ENCODE data around the gene TIGAR. TPM values are rescaled to one million over a fixed set of nuclear protein-coding genes. Genes with fewer than 3 reads are reported as not detected.

The TIGAR gene
- total and polyA plus RNA-seq, 3 experiments from 2014 or later, result 4.2 to 29.6 (median 22.8) TPM

GRCh38 chr12:4322726-4323125, 1.7 kb downstream of the TIGAR start:
- Histone ChIP-seq H3K36me3 (ENCODE audit: insufficient read depth, low read length) (no peaks in the 10 kb centered on the region), H3K4me1 (ENCODE audit: insufficient read depth, low read length) (peaks cover 20% of the 10 kb centered on the region), H3K27ac (ENCODE audit: low read depth, low read length) (no peak overlapping the region), H3K27me3 (ENCODE audit: insufficient read depth, low read length, poor library complexity, severe bottlenecking) (no peaks in the 10 kb centered on the region), H3K4me3 (ENCODE audit: low read length) (no peak overlapping the region), H3K9me3 (ENCODE audit: low read length) (no peaks in the 10 kb centered on the region)
- peaks cover 0 to 18% (median 2%) of the 10 kb centered on the region in 3 donors for H3K36me3 Mint-ChIP-seq
- H3K4me1 Mint-ChIP-seq, result peaks cover 37 to 55% (median 46%) of the 10 kb centered on the region in 3 donors
- ChIA-PET POLR2A (interaction anchor here (0.6 kb wide), 1 partner anchor 181 kb away, joined by 4 read pairs; no protein-coding TSS in a partner anchor), CTCF (interaction anchor here (0.7 to 1.9 kb wide), 3 partner anchors 8 to 367 kb away, joined by 3 to 6 read pairs (median 3); no protein-coding TSS in a partner anchor)
- H3K27me3 Mint-ChIP-seq, result peaks cover 0 to 2% of the 10 kb centered on the region in 2 donors
- peak overlapping the region; percentile 14 to 93 (median 59) for H3K27ac Mint-ChIP-seq
- peak overlapping the region; percentile 1 to 98 (median 68) for H3K4me3 Mint-ChIP-seq
- H3K9me3 Mint-ChIP-seq, result no peaks in the 10 kb centered on the region
- DNase-seq, result no peak

GRCh38 chr12:4323396-4323795, 2.4 kb downstream of the TIGAR start:
- H3K9me3 Mint-ChIP-seq, result no peaks in the 10 kb centered on the region
- H3K36me3 Mint-ChIP-seq, result peaks cover 0 to 18% (median 2%) of the 10 kb centered on the region in 3 donors
- Histone ChIP-seq H3K9me3 (ENCODE audit: low read length) (no peaks in the 10 kb centered on the region), H3K27ac (ENCODE audit: low read depth, low read length) (no peak overlapping the region), H3K4me3 (ENCODE audit: low read length) (no peak overlapping the region), H3K4me1 (ENCODE audit: insufficient read depth, low read length) (peaks cover 20% of the 10 kb centered on the region), H3K36me3 (ENCODE audit: insufficient read depth, low read length) (no peaks in the 10 kb centered on the region), H3K27me3 (ENCODE audit: insufficient read depth, low read length, poor library complexity, severe bottlenecking) (no peaks in the 10 kb centered on the region)
- CTCF ChIA-PET, result interaction anchor here (0.7 kb wide), 1 partner anchor 367 kb away, joined by 3 read pairs; no protein-coding TSS in a partner anchor
- H3K4me1 Mint-ChIP-seq, result peaks cover 37 to 55% (median 46%) of the 10 kb centered on the region in 3 donors
- peaks cover 0 to 2% of the 10 kb centered on the region in 2 donors for H3K27me3 Mint-ChIP-seq
- H3K27ac Mint-ChIP-seq, result peak overlapping the region in 7 of 8 donors; percentile 5 to 93 (median 61)
- POLR2A ChIA-PET, result no interaction called here
- no peak for DNase-seq
- H3K4me3 Mint-ChIP-seq, result peak overlapping the region in 4 of 7 donors; percentile 8 to 84 (median 34)

- no peak overlapping the region for H3K4me3 Mint-ChIP-seq
- Histone ChIP-seq H3K9me3 (ENCODE audit: low read length) (no peaks in the 10 kb centered on the region), H3K4me1 (ENCODE audit: insufficient read depth, low read length) (peaks cover 20% of the 10 kb centered on the region), H3K27me3 (ENCODE audit: insufficient read depth, low read length, poor library complexity, severe bottlenecking) (no peaks in the 10 kb centered on the region), H3K4me3 (ENCODE audit: low read length) (no peak overlapping the region), H3K36me3 (ENCODE audit: insufficient read depth, low read length) (no peaks in the 10 kb centered on the region), H3K27ac (ENCODE audit: low read depth, low read length) (no peak overlapping the region)
- H3K36me3 Mint-ChIP-seq, result peaks cover 0 to 19% (median 2%) of the 10 kb centered on the region in 3 donors
- H3K27ac Mint-ChIP-seq, result no peak overlapping the region
- ChIA-PET CTCF (interaction anchor here (0.6 kb wide), 1 partner anchor 217 kb away, joined by 3 read pairs; no protein-coding TSS in a partner anchor), POLR2A (interaction anchor here (0.6 to 0.7 kb wide), 3 partner anchors 10 to 123 kb away, joined by 4 to 5 read pairs (median 4); no protein-coding TSS in a partner anchor)
- H3K4me1 Mint-ChIP-seq, result peaks cover 39 to 56% (median 47%) of the 10 kb centered on the region in 3 donors
- no peak for DNase-seq
- no peaks in the 10 kb centered on the region for H3K9me3 Mint-ChIP-seq
- H3K27me3 Mint-ChIP-seq, result peaks cover 0 to 2% of the 10 kb centered on the region in 2 donors
Observed at GRCh38 chr12:4324366-4324765, 3.4 kb downstream of the TIGAR start.

DNA sequence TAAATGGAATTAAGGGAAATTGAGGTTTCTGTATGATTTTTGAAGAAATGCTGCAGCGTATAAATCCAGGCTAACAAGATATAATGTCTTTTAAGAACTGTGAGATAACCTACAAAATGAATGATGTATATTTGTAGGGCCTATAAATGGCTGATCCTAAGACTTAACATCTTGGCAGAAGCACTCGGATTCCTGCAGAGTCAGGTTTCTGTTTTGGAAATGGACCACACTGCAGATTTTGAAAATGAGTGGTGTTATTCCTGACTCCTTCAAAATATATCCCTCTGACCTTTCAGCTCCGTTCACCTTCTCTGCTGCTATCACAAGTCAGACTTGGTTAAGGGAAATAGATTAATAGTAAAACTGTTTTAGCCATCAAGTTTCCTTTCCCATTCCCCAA, 5.0 kb downstream of the TIGAR start:
- Mint-ChIP-seq H3K36me3 (peaks cover 0 to 23% (median 2%) of the 10 kb centered on the region in 3 donors), H3K4me1 (peaks cover 29 to 53% (median 47%) of the 10 kb centered on the region in 3 donors), H3K4me3 (peak overlapping the region in 2 of 7 donors; percentile 13 to 30), H3K27ac (peak overlapping the region in 1 of 8 donors; percentile 22), H3K9me3 (no peaks in the 10 kb centered on the region), H3K27me3 (no peaks in the 10 kb centered on the region)
- H3K27me3 ChIP-seq (ENCODE audit: insufficient read depth, low read length, poor library complexity, severe bottlenecking), result no peaks in the 10 kb centered on the region
- no peaks in the 10 kb centered on the region for H3K36me3 ChIP-seq (ENCODE audit: insufficient read depth, low read length)
- POLR2A ChIA-PET, result no interaction called here
- CTCF ChIA-PET, result no interaction called here
- no peak overlapping the region for H3K4me3 ChIP-seq (ENCODE audit: low read length)
- H3K27ac ChIP-seq (ENCODE audit: low read depth, low read length), result no peak overlapping the region
- H3K9me3 ChIP-seq (ENCODE audit: low read length), result no peaks in the 10 kb centered on the region
- peaks cover 16% of the 10 kb centered on the region for H3K4me1 ChIP-seq (ENCODE audit: insufficient read depth, low read length)
- DNase-seq, result no peak

GRCh38 chr12:4327293-4327692, 6.3 kb downstream of the TIGAR start:
- Mint-ChIP-seq H3K4me3 (no peak overlapping the region), H3K9me3 (no peaks in the 10 kb centered on the region), H3K27ac (no peak overlapping the region), H3K27me3 (no peaks in the 10 kb centered on the region), H3K36me3 (peaks cover 0 to 24% (median 6%) of the 10 kb centered on the region in 3 donors), H3K4me1 (peaks cover 24 to 42% (median 40%) of the 10 kb centered on the region in 3 donors)
- H3K27me3 ChIP-seq (ENCODE audit: insufficient read depth, low read length, poor library complexity, severe bottlenecking), result no peaks in the 10 kb centered on the region
- no peak overlapping the region for H3K4me3 ChIP-seq (ENCODE audit: low read length)
- no peak for DNase-seq
- H3K9me3 ChIP-seq (ENCODE audit: low read length), result no peaks in the 10 kb centered on the region
- no peak overlapping the region for H3K27ac ChIP-seq (ENCODE audit: low read depth, low read length)
- H3K4me1 ChIP-seq (ENCODE audit: insufficient read depth, low read length), result peaks cover 6% of the 10 kb centered on the region
- ChIA-PET POLR2A (no interaction called here), CTCF (no interaction called here)
- no peaks in the 10 kb centered on the region for H3K36me3 ChIP-seq (ENCODE audit: insufficient read depth, low read length)

GRCh38 chr12:4330203-4330602, 9.2 kb downstream of the TIGAR start:
- no peak overlapping the region for H3K27ac Mint-ChIP-seq
- no peaks in the 10 kb centered on the region for H3K27me3 Mint-ChIP-seq
- no peaks in the 10 kb centered on the region for H3K27me3 ChIP-seq (ENCODE audit: insufficient read depth, low read length, poor library complexity, severe bottlenecking)
- DNase-seq, result no peak
- no peaks in the 10 kb centered on the region for H3K36me3 ChIP-seq (ENCODE audit: insufficient read depth, low read length)
- no peaks in the 10 kb centered on the region for H3K9me3 Mint-ChIP-seq
- no peak overlapping the region for H3K27ac ChIP-seq (ENCODE audit: low read depth, low read length)
- no peak overlapping the region for H3K4me3 Mint-ChIP-seq
- peaks cover 11 to 23% (median 20%) of the 10 kb centered on the region in 3 donors for H3K4me1 Mint-ChIP-seq
- no peaks in the 10 kb centered on the region for H3K4me1 ChIP-seq (ENCODE audit: insufficient read depth, low read length)
- ChIA-PET CTCF (no interaction called here), POLR2A (no interaction called here)
- H3K9me3 ChIP-seq (ENCODE audit: low read length), result no peaks in the 10 kb centered on the region
- H3K4me3 ChIP-seq (ENCODE audit: low read length), result no peak overlapping the region
- peaks cover 4 to 41% (median 10%) of the 10 kb centered on the region in 3 donors for H3K36me3 Mint-ChIP-seq

DNA sequence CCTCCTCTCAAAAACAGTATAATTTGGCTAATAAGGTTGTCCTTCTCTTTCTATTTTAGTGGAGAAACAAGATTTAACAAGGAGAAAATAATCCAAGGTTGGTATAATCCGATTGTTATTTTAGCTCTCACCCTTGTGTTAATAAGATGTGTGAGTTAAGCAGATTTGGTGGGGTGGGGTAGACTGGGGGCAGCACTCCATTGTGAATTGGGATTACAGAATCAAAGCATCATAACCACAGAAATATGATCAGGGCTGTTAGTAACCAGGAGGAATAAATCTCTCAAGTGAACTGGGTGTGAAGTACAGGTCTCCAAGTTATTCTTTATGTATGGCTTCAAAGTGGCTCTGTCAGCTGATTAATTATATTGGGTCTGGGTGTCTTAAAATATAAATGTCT, 10.2 kb downstream of the TIGAR start:
- CTCF ChIA-PET, result interaction anchor here (1.0 kb wide), 1 partner anchor 9 kb away, joined by 3 read pairs; no protein-coding TSS in a partner anchor
- Mint-ChIP-seq H3K27me3 (no peaks in the 10 kb centered on the region), H3K36me3 (peaks cover 12 to 47% (median 16%) of the 10 kb centered on the region in 3 donors), H3K4me1 (peaks cover 7 to 27% (median 16%) of the 10 kb centered on the region in 3 donors), H3K4me3 (no peak overlapping the region), H3K9me3 (no peaks in the 10 kb centered on the region), H3K27ac (peak overlapping the region in 2 of 8 donors; percentile 9 to 71)
- POLR2A ChIA-PET, result no interaction called here
- Histone ChIP-seq H3K4me3 (ENCODE audit: low read length) (no peak overlapping the region), H3K9me3 (ENCODE audit: low read length) (no peaks in the 10 kb centered on the region), H3K27me3 (ENCODE audit: insufficient read depth, low read length, poor library complexity, severe bottlenecking) (no peaks in the 10 kb centered on the region), H3K4me1 (ENCODE audit: insufficient read depth, low read length) (no peaks in the 10 kb centered on the region), H3K27ac (ENCODE audit: low read depth, low read length) (no peak overlapping the region), H3K36me3 (ENCODE audit: insufficient read depth, low read length) (no peaks in the 10 kb centered on the region)
- no peak for DNase-seq

DNA sequence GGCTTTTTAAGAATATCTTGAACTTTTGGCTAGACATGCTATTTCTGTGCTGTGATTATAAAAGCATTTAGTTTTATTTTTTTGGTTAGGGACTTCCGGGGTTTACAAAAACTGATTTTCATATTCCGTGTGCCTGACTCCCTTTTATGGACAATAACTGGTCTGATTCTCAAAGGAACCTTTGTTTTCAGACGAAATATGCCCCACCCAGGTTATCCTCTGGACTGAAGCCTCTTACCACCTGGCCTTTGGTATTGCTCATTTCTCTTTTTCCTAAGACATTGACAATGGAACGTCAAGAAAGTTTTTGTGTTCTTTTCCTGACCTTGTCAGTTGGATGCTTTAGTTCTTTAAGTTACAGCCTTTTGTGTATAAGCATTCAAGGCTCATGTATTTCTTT, 10.8 kb downstream of the TIGAR start:
- Mint-ChIP-seq H3K4me3 (no peak overlapping the region), H3K4me1 (peaks cover 6 to 27% (median 14%) of the 10 kb centered on the region in 3 donors), H3K27me3 (no peaks in the 10 kb centered on the region), H3K36me3 (peaks cover 12 to 53% (median 21%) of the 10 kb centered on the region in 3 donors), H3K9me3 (no peaks in the 10 kb centered on the region), H3K27ac (no peak overlapping the region)
- no peak overlapping the region for H3K4me3 ChIP-seq (ENCODE audit: low read length)
- no peak for DNase-seq
- no peaks in the 10 kb centered on the region for H3K27me3 ChIP-seq (ENCODE audit: insufficient read depth, low read length, poor library complexity, severe bottlenecking)
- ChIA-PET CTCF (no interaction called here), POLR2A (no interaction called here)
- H3K36me3 ChIP-seq (ENCODE audit: insufficient read depth, low read length), result peaks cover under 1% of the 10 kb centered on the region
- H3K4me1 ChIP-seq (ENCODE audit: insufficient read depth, low read length), result no peaks in the 10 kb centered on the region
- H3K27ac ChIP-seq (ENCODE audit: low read depth, low read length), result no peak overlapping the region
- no peaks in the 10 kb centered on the region for H3K9me3 ChIP-seq (ENCODE audit: low read length)

Measured in CD8-positive, alpha-beta memory T cell (primary cell).